Fibroblast of upper back skin (primary cell): Measurements from ENCODE around the gene MPDU1.
"Not testable (repeated sequence)": the region's sequence is repeated elsewhere in the genome, so short reads cannot be mapped to it uniquely, and the experiment has no call there.

Experiments used
- DNase-seq: peaks from one replicate; pipeline ENCODE4 v3.0.0-alpha.2; 2013

MPDU1 gene

GRCh38 chr17:7620835-7621234, 37.2 kb downstream of the MPDU1 start:
- no peak for DNase-seq

DNA sequence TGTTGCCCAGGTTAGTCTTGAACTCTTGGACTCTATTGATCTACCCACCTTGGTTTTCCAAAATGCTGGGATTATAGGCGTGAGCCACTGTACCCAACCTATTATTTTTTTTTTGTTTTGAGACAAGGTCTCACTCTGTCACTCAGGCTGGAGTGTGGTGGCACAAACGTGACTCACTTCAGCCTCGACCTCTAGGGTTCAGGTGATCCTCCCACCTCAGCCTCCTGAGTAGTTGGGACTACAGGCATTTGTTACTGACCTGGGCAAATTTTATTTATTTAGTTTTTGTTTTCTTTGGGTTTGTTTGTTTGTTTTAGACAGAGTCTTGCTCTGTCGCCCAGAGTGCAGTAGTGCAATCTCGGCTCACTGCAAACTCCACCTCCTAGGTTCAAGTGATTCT, 40.0 kb downstream of the MPDU1 start:
- DNase-seq: no peak

- not testable (repeated sequence) for DNase-seq
Observed at GRCh38 chr17:7625749-7626148, 42.1 kb downstream of the MPDU1 start.

GRCh38 chr17:7626307-7626706, 42.7 kb downstream of the MPDU1 start:
- DNase-seq: no peak

DNA sequence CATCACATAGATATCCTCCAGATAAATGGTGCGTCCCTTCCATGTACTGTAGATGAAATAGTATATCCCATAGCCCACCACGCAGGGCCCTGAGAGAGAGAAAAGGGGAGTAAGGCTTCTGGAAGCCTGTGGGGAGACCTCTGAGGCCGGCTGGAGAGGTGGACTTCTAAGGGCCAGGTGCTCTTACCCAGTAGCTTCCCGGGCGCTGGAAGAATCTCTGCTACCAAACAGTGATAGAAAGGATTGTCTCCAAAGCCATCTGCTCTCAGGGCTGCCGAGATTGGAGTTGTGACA, 43.3 kb downstream of the MPDU1 start:
- DNase-seq: no peak

GRCh38 chr17:7627250-7628121, 43.8 kb downstream of the MPDU1 start, which contains the start of gene SAT2:
TSS of gene SAT2 (minus strand) at chr17:7627821. CDS start at chr17:7627635, 186 bp downstream.
- peak; percentile 95 for DNase-seq

DNA sequence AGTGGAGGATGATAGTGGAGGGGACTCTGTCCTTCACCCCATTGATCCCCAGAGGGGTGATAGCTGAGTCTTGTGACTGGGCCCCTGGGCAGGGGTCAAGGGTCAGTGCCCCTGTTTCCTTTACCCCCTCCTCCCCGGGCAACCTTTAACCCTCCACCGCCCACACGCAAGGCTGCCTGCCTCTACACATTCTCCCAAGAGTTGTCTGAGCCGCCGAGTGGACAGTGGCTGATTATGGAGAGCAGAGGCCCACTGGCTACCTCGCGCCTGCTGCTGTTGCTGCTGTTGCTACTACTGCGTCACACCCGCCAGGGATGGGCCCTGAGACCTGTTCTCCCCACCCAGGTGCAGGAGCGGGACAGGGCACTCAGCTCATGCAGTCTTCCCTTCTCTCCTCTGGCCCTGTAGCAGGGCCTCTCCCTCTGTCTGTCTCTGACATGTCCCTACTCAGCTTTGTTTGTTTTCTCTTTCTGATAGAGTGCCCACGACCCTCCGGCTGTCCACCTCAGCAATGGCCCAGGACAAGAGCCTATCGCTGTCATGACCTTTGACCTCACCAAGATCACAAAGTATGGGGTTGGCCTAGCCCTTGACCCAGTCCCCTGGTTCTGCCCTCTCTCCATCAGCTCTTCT, 46.4 kb downstream of the MPDU1 start, which contains the start of gene SHBG:
SHBG (plus strand) TSS at position 197 of the 633 bp plus-strand sequence; CDS start at position 235, 38 bp downstream.
- DNase-seq: no peak

DNA sequence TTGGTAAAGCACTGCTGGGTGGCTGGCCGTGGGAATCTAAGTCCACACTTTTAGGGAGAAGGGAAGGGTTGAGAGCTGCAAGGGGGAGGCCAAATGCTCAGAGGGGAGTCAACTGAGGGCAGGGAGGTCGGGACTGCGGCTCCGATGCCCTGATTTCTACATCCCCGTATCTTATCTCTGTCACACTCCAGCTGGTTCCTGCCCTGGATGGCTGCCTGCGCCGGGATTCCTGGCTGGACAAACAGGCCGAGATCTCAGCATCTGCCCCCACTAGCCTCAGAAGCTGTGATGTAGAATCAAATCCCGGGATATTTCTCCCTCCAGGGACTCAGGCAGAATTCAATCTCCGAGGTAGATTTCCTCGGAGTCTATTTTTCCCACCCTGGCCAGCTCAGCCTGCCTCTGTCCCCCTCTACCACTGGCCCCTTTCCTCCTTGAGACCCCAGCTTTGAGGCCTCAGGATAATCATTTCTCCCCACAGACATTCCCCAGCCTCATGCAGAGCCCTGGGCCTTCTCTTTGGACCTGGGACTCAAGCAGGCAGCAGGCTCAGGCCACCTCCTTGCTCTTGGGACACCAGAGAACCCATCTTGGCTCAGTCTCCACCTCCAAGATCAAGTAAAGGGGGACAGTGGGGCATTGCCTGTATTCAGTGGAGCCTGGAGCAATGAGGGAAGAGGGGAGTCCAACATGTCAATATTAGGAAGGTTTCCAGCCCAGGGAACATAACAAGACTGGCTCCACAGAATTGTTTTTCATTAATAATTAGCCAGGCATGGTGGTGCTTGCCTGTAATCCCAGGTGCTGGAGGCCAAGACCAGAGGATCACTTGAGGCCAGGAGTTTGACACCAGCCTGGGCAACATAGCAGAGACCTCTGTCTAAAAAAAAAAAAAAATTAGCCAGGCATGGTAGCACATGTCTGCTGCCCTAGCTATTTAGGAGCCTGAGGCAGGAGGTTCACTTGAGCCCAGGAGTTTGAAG, 48.0 kb downstream of the MPDU1 start:
- DNase-seq: no peak

DNA sequence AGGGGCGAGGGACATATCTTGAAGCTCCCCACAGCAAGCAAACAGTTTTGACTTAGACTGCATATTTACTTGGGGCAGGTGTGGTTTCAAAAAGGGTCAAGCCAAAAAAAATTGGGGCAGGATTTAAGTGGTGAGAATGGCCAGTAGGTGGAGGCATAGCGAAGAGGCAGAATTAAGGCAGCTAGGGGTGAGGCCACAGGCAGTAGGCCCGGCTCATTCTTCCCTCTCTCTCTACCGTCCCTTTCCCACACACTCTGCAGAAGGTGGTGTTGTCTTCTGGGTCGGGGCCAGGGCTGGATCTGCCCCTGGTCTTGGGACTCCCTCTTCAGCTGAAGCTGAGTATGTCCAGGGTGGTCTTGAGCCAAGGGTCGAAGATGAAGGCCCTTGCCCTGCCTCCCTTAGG, 48.8 kb downstream of the MPDU1 start:
- peak; percentile 44 for DNase-seq

GRCh38 chr17:7633093-7633492, 49.4 kb downstream of the MPDU1 start:
- DNase-seq: no peak

GRCh38 chr17:7634384-7634783, 50.7 kb downstream of the MPDU1 start:
- peak; percentile 49 for DNase-seq

DNA sequence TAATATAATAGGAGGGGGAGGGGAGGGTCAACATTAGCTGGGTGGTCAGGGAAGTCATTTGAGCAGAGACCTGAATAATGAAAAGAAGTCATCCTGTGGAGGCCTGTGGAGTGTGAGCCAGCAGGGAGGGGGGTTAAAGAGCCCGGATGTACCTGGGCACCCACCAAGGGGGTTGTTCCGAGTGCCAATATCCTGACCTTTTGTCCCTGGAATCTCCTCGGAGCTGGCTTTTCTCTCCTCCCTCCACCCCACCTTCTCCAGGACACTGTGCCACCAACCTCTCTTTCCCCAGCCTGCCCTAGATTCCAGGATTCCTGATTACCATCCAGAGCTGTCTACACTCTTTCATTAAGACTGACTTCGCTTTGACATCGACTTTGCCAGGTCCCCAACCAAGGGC, 52.5 kb downstream of the MPDU1 start:
- DNase-seq: no peak
